ENCODE data around the gene DPEP3.

DPEP3 gene

GRCh38 chr16:67968400-67969253 is 11.7 kb downstream of the DPEP3 start, which contains the start of gene SLC12A4:
Gene SLC12A4 (minus strand): TSS chr16:67968637. CDS start chr16:67968553, 84 bp downstream.
- intact Hi-C loops (cut with DNase I) = no loop called here

GRCh38 chr16:67967958-67968399 is 12.3 kb downstream of the DPEP3 start:
- intact Hi-C loops (cut with DNase I) = no loop called here
- peak in 6 of 42 donors; percentile 14 to 56 (median 36) for DNase-seq

More at GRCh38 chr16:67968400-67969253, 11.7 kb downstream of the DPEP3 start, which contains the start of gene SLC12A4:
- peak in 41 of 42 donors; percentile 28 to 86 (median 72) for DNase-seq

GRCh38 chr16:67967183-67967957 is 12.9 kb downstream of the DPEP3 start:
- DNase-seq = no peak
- intact Hi-C loops (cut with DNase I) = no loop called here

GRCh38 chr16:67966549-67967182 is 13.6 kb downstream of the DPEP3 start:
- intact Hi-C loops (cut with DNase I) = no loop called here
- no peak for DNase-seq

- no peak for DNase-seq
- intact Hi-C loops (cut with DNase I) = no loop called here
Measured at GRCh38 chr16:67965668-67966548, 14.4 kb downstream of the DPEP3 start.

GRCh38 chr16:67964477-67965131 is 15.7 kb downstream of the DPEP3 start:
- intact Hi-C loops (cut with DNase I) = no loop called here
- no peak for DNase-seq

GRCh38 chr16:67963662-67964321 is 16.5 kb downstream of the DPEP3 start:
- intact Hi-C loops (cut with DNase I) = no loop called here
- DNase-seq = peak in 1 of 42 donors; percentile 54

GRCh38 chr16:67963292-67963661 is 17.0 kb downstream of the DPEP3 start:
- DNase-seq = peak in 2 of 42 donors; percentile 22 to 37
- intact Hi-C loops (cut with DNase I) = no loop called here

GRCh38 chr16:67962135-67962534 is 18.2 kb downstream of the DPEP3 start:
- intact Hi-C loops (cut with DNase I) = no loop called here
- no peak for DNase-seq

- no peak for DNase-seq
- intact Hi-C loops (cut with DNase I) = no loop called here
Measured at GRCh38 chr16:67961551-67961957, 18.7 kb downstream of the DPEP3 start.

GRCh38 chr16:67959536-67960329 is 20.6 kb downstream of the DPEP3 start:
- intact Hi-C loops (cut with DNase I) = no loop called here
- peak in 7 of 42 donors; percentile 10 to 61 (median 44) for DNase-seq

- no peak for DNase-seq
- intact Hi-C loops (cut with DNase I) = no loop called here
Measured at GRCh38 chr16:67957622-67958021, 22.7 kb downstream of the DPEP3 start.

- intact Hi-C loops (cut with DNase I) = no loop called here
- no peak for DNase-seq
Measured at GRCh38 chr16:67954421-67955196, 25.7 kb downstream of the DPEP3 start.

GRCh38 chr16:67953641-67954375 is 26.5 kb downstream of the DPEP3 start:
- no peak for DNase-seq
- intact Hi-C loops (cut with DNase I) = no loop called here

- DNase-seq = peak; percentile 86 to 97 (median 93)
- intact Hi-C loops (cut with DNase I) = no loop called here
Measured at GRCh38 chr16:67951485-67951884, 28.8 kb downstream of the DPEP3 start.

Data from head of caudate nucleus (tissue), 42 donors.